SK-MEL-5 (cell line): Measurements from ENCODE around the gene PPP1R3C. TPM values are rescaled to one million over a fixed set of nuclear protein-coding genes. Genes with fewer than 3 reads are reported as not detected.

Experiments
- DNase-seq: peaks from one replicate; pipeline ENCODE4 v3.0.0-alpha.2; 2016; ENCODE audit warnings: low read depth, low spot score
- in situ Hi-C: cut with HindIII; loops from 2 replicates; pipeline ENCODE4 v1.10.0; 2016; ENCODE audit warnings: low sequenced_read_pairs, high pct_unique_total_duplicates, low pct_unique_long_range_greater_than_20kb
- total RNA-seq: library from RNA; depleted of rRNA; stranded (reverse); fragments of >200 nt; shearing (Covaris generic); gene quantifications from 2 replicates; pipeline ENCODE4 v1.2.3, GENCODE V29; 2014; rRNA removed

Gene PPP1R3C
- total RNA-seq, 1 experiment from 2014 or later = 13.2 TPM

DNA sequence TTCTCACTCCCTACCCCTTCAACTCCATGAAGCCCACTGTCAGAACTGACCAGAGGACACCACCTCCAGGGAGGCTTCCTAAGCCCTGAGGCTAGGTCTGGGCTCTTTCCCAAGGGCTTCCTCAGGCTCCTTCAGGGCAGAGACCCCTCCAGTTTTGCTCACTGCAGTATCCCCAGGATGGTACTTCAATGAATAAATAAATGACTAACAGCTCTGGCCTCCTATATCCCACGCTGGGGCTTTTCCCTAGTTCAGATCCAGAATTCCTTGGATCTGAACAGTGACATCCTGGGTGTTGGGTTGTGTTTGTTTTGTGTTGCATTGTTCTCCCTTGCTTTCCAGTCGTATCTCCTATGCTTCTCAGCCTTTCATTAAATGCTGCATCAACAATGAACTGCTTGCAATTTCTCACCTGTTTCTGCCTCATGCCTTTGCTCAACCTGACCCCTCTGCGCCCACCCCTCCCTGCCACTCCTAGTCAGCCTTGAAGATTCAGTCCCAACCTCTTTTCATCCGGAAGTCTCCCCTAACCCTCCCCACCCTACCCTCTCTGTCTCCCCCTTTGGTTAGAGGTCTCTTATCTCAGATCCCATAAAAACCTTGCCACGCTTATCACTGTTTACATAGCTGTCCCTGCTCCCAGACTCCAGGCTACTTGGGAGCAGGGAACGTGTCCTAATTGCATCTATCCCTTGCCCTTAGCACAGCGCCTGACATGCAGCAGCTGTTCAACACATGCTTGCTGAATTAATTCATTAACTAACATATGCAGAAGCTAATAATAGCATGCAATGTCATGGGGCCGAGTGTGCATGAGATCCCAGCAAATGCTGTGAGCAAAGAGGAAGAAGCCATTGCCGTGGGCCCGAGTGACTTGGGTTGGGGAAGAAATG, 41.7 kb downstream of the PPP1R3C start:
- DNase-seq = no peak
- in situ Hi-C loops = no loop called here

DNA sequence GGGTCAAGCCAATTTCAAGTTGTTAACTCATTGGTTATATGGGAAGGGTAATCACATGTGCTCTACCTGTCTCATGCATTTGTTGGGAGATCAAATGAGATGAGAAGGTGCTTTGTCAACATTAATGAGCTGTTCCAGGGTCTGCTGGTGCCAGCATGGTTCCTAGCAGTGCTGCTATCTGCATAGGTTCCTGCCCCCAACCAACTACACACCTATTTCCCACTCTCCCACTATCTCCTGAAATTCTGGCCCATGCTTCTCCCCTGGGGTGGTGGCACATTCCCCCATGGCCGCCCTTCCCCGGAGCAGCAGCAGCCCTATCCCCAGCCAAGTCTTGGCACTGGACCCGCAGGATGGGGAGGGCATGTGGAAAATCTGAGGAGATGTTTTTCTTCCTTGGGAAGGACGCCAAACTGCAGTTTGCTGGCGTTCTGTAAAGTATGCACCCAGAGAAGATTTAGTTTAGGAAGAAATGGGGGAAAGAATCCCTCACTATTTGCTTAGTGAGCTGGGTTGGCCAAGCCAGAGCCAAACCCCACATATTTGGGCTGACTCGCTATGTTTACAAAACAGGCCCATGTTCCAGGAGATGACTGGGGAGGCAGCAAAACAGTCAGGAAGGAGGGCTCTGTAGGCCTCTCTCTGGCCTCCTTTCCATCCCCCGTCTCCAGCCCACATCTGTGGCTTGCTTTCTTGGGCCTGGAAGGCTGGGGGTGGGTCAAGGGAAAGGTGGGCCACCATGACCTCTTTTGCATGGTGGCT, 42.5 kb downstream of the PPP1R3C start:
- no peak for DNase-seq
- in situ Hi-C loops = no loop called here

DNA sequence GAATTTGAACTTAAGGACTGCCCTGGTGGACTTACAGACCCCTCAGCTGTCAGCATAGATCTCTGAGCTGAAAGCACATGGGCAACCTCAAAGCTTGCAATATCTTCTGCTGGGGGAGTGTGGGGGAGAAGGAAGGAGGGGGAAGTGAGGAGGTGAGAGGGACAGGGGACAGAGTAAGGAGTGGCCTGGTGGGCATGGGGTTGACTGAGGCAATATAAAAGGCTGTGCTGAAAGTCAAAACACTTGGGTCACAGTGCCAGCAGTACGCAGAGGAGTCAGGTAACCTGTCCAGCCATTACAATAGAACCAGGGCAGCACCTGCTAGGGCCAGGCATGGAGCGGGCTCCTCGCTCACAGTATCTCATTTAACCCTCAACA, 43.2 kb downstream of the PPP1R3C start:
- DNase-seq = no peak
- in situ Hi-C loops = no loop called here

DNA sequence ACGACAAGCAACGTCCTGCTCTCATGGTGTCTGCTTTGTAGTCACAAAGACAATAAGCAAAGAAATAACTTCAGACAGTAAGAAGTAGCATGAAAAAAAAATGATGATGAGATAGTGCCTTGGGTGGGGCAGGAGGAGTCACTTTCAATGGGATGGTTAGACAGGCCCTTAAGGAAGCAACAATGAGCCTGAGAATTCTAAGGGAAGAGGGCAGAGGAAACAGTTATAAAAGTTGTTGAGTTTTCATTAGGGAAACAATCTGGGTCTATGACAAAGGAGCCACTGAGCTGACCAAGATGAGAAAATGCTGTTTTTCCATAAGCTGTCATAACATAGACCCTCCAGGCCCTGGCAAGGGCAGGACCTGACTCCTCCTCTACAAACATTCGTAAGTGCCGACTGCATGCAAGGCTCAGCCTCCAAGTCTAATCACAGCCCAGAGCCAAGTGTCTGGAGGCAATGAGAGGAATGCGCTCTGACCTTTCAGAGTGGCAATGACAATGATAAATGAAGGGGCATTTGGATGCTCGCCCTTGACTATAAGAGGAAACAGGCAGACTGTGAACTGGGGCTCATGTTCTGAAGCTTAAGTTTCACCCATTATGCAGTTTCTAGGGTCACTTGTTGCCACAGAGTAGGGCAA, 43.7 kb downstream of the PPP1R3C start:
- in situ Hi-C loops = no loop called here
- peak; percentile 72 for DNase-seq

DNA sequence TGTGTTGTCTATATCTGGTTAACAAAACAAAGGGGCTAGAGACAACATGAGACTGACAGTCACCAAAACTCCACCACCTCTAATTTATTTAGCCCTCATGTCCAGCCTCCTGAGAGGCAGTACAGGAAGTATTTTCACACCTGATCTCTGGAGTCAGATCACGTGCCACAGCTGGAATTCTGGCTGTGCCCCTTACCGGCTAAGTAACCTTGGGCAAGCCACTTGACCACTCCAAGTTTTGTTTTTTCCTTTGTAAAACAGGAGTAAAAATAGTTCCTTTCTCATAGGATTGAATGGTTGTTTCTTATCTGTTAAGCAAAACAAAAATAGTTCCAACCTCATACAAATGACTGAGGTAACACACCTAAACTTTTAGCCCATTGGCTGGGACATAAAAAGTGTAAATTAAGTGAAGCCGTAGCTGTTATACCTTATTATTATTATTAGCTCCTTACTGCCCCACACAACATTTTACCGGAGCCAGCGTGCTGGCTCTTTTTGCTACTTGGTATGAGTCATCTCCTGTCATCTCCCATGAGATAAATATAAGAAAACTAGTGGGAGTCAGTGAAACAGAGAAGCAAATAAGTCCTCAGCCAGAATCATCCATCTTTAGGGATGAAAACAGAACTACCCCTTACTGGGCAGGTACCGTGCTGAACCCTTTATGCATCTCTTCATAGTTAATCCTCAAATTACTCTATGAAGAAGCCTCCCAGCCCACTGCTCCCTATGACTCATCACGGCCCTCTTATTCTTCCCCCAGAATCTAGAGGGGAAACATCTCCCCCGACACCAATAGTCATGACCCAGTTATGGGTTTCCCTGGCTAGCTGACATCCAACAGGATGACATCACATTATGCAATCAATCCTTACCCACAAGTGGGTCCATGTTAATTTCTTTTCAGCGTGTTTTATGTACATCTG, 44.9 kb downstream of the PPP1R3C start:
- in situ Hi-C loops = no loop called here
- peak; percentile 54 for DNase-seq

DNA sequence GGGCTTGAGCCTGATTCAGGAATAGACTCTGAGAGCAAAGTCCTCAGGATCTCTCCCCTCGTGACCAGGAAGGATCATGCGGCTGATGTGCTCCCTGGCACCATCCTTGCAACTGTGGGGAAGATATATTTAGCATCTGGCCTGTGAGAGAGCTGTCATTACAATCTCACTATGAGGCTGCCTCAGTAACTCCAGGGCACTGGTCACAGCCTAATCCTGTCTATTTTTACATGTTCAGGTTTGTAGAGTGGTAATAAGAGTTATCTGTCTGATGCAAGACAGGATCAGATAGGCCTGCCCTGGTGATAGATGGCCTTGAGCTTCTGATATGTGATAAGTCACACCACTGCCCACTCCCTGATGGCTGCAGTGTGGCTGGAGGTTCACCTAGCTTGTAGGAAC, 50.7 kb downstream of the PPP1R3C start:
- no peak for DNase-seq
- in situ Hi-C loops = no loop called here

DNA sequence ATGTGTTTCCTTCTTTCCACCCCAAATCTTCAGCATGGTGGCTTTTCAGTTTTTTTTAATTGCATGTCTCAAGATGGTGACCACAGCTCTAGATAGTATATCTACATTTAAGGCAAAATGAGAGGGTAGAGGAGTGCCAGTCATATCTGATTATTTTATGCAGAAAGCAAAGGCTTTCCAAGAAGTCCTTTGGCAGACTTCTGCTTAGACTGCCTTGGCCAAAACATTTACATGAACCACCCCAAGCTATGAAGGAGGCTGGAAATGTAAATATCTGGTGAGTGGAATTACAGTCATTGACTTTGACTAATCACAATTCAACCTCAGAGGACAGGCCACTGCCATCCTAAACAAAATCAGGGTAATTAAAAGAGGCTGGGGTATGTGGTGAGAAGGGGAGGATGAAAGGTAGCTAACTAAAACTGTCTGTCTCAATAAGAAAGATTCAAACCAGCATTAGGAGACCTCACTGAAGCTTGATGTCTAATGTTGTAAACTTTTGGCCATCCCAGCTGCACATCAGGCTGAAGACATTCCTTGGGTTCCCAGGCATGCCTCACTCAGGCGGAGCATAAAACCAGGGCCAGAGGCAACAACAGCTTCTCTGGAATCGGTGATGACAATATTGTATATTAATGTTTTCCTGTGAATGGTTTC, 53.4 kb downstream of the PPP1R3C start:
- DNase-seq = no peak
- in situ Hi-C loops = no loop called here

Other genes with a start within 250 kb of the PPP1R3C start
- 3.8 and 4.5 TPM in 2 replicates for gene HECTD2, start 222.7 kb downstream of the PPP1R3C start, total RNA-seq
- 34.3 and 34.4 TPM in 2 replicates for gene TNKS2, start 165.4 kb upstream of the PPP1R3C start, total RNA-seq